HepG2 (cell line): ENCODE data around the gene CTDSP2. TPM values are rescaled to one million over a fixed set of nuclear protein-coding genes. Genes with fewer than 3 reads are reported as not detected.
A peak's percentile ranks its signal among the peaks of the same experiment; 100 is the strongest.

Experiments
- ARID5B ChIP-seq: IDR thresholded peaks from 2 replicates; pipeline ENCODE4 v1.4.0; 2020; ENCODE audit warnings: mild to moderate bottlenecking, missing genetic modification reagents
- ARNTL ChIP-seq: sonication (generic); formaldehyde crosslinking; IDR thresholded peaks from 2 replicates; pipeline ENCODE4 v1.4.0; 2020; ENCODE audit warnings: mild to moderate bottlenecking, missing genetic modification reagents
- GLMP ChIP-seq: sonication (generic); formaldehyde crosslinking; IDR thresholded peaks from 2 replicates; pipeline ENCODE4 v1.9.0; 2021; ENCODE audit warnings: missing genetic modification reagents, mild to moderate bottlenecking, borderline replicate concordance
- IRF1 ChIP-seq: sonication (generic); formaldehyde crosslinking; IDR thresholded peaks from 2 replicates; pipeline ENCODE4 v1.4.0; 2020; ENCODE audit warnings: low read depth, mild to moderate bottlenecking, missing genetic modification reagents
- POLR2G ChIP-seq: fragments of 200-400 bp; formaldehyde crosslinking; IDR thresholded peaks from 2 replicates; pipeline ENCODE4 v1.6.1; 2018; ENCODE audit warnings: mild to moderate bottlenecking, low read depth, low read length, moderate library complexity
- SALL1 ChIP-seq: sonication (generic); formaldehyde crosslinking; IDR thresholded peaks from 2 replicates; pipeline ENCODE4 v1.8.0; 2022; ENCODE audit warnings: mild to moderate bottlenecking, missing genetic modification reagents
- SIN3A ChIP-seq: IDR thresholded peaks from 2 replicates; pipeline ENCODE4 v1.6.1; 2011; ENCODE audit warnings: low read depth, mild to moderate bottlenecking, control low read depth, low read length, borderline replicate concordance
- SKIL ChIP-seq: sonication (generic); formaldehyde crosslinking; IDR thresholded peaks from 2 replicates; pipeline ENCODE4 v1.8.0; 2022; ENCODE audit warnings: missing genetic modification reagents, mild to moderate bottlenecking, moderate library complexity, borderline replicate concordance
- STAT6 ChIP-seq: sonication (generic); formaldehyde crosslinking; IDR thresholded peaks from 2 replicates; pipeline ENCODE4 v1.4.0; 2020; ENCODE audit warnings: missing genetic modification reagents, mild to moderate bottlenecking, borderline replicate concordance
- TAF1 ChIP-seq: sonication (generic); formaldehyde crosslinking; IDR thresholded peaks from 2 replicates; pipeline ENCODE4 v1.4.0; 2020; ENCODE audit warnings: missing genetic modification reagents
- ZBTB39 ChIP-seq: sonication (generic); formaldehyde crosslinking; IDR thresholded peaks from 2 replicates; pipeline ENCODE4 v1.5.0; 2020; ENCODE audit warnings: missing genetic modification reagents
- ZC3H4 ChIP-seq: sonication (generic); formaldehyde crosslinking; IDR thresholded peaks from 2 replicates; pipeline ENCODE4 v1.4.0; 2020; ENCODE audit warnings: missing genetic modification reagents, borderline replicate concordance
- ZEB1 ChIP-seq: IDR thresholded peaks from 2 replicates; pipeline ENCODE4 v1.6.1; 2012; ENCODE audit warnings: mild to moderate bottlenecking, low read depth, inconsistent platforms; ENCODE audit not compliant: insufficient replicate concordance
- ZNF564 ChIP-seq: sonication (generic); formaldehyde crosslinking; IDR thresholded peaks from 2 replicates; pipeline ENCODE4 v1.8.1; 2023; ENCODE audit warnings: mild to moderate bottlenecking, missing genetic modification reagents
- polyA plus RNA-seq, 8 experiments: library from polyadenylated mRNA; depleted of rRNA in 3 of 8; stranded (reverse) in 7 of 8; unstranded in 1 of 8; fragments of >200 nt; fragmentation: Illumina TruSeq in 4 of 8; extraction: Trizol in 4 of 8; gene quantifications; 2 replicates each; pipeline versions ENCODE4 v1.2.1 to v1.2.3, GENCODE V29; 2011 to 2016; ENCODE audit warnings: low read depth in 4 of 8, missing spikeins in 1 of 8, mixed read lengths in 1 of 8; ENCODE audit not compliant: insufficient read depth in 1 of 8
- total RNA-seq, 5 experiments: library from RNA; depleted of rRNA; stranded (reverse); fragments of >200 nt; fragmentation: Illumina TruSeq; extraction: Trizol; gene quantifications; 2 replicates each; pipeline ENCODE4 v1.2.3, GENCODE V29; 2016; ENCODE audit warnings: low read depth in 1 of 5

The CTDSP2 gene
- total and polyA plus RNA-seq, 2 of the 13 experiments (the other 11 are each of a cell fraction or from before 2014, with no cell fraction given), result 38.1 to 82.5 TPM

- peak; percentile 43; the same call in 1 of the 2 replicates for TF ChIP-seq STAT6 (CRISPR knock-in tag)
- TF ChIP-seq IRF1 (CRISPR knock-in tag), result no peak
- TF ChIP-seq SIN3A, result peak; percentile 90
- TF ChIP-seq SALL1 (CRISPR knock-in tag), result peak; percentile 88
- TF ChIP-seq ZEB1, result no peak
- peak; percentile 89 for TF ChIP-seq TAF1
- peak; percentile 75 for TF ChIP-seq ARID5B
- no peak for TF ChIP-seq ZNF564
- no peak; the same call in 1 of the 2 replicates for TF ChIP-seq SKIL (CRISPR knock-in tag)
- TF ChIP-seq ZBTB39 (CRISPR knock-in tag), result no peak
- no peak for TF ChIP-seq ZC3H4 (CRISPR knock-in tag)
- peak; percentile 61 for TF ChIP-seq ARNTL
- peak; percentile 96 for TF ChIP-seq POLR2G
- no peak; the same call in 1 of the 2 replicates for TF ChIP-seq GLMP (CRISPR knock-in tag)
Measured at GRCh38 chr12:57782608-57783465, 63.7 kb downstream of the CTDSP2 start, which contains the start of gene TSFM (continued).
